ENCODE data around the gene SORL1-AS1.

Gene SORL1-AS1

DNA sequence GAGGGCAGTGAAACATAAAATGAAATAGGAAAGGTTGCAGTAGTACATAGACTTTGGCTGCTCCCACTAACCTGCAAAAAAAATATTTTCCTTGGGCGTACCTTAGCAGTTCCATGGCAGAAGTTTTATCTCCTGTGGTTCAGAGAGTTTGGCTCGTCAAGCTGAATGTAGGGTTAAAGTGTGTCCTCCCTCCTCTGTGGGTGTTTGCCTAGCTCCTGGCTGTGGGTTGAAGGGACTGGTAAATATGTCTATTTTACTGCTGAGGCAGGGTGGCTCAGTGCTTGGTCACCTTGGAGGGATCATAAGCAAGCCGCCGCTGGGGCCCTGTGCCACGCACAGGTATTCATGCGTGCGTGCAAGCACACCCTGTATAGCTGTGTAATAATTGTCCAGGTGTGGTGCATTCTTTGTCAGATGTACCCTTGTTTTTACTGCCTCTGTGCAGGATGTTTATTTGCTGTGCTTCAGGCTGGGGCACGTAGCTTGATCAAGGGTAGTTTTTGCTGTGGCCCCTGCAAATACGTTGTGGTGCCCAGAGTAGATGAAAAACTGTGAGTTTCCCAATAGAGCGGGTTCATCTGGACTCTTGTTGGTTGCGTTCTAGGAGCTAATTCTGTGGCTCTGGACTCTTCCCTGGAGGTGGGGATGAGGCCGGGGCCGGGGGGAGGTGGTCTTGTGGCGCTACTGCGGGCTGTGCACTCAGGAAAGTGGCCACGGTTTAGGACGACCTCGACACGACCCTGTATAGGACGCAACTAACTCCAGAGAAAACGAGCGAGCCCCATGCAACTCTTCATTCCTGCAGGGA, 1.4 kb downstream of the SORL1-AS1 start:
- peak in 1 of 2 donors; percentile 49 for DNase-seq

DNA sequence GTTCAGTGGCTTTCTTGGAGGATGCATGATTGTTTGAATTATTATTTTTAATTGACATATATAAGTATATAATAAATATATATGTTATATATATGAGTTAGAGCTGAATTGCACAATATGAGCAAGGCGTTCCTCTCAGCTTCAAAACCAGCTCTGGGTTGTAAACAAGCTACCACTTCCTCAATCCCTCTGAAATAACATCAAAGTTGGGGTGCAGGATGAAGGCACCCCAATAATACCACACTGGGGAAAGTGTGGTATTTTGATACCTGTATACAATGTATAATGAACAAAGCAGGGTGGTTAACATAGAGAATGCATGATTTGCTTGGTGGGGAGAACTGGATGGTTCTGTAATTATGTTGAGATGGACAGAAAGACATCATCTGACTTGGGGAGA, 2.4 kb downstream of the SORL1-AS1 start:
- DNase-seq = no peak

DNA sequence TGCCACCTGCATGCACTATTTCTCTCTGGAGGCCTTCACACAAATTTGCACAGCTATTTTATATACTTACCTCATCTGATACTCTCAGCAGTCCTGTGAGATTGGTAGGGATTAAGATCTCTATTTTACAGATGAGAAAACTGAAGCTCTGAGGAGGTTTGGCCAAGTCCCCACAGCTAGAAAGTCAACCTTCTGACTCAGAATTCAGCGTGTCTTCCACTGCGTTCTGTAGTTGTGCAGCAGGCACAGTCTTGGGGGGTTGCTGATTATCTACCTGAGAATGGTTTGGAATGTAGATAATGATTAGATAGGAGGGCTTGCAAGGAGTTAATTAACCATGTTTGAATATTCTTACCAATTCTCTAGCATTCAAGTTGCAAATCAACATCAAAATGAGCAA, 3.1 kb downstream of the SORL1-AS1 start:
- peak in 1 of 2 donors; percentile 29 for DNase-seq

DNA sequence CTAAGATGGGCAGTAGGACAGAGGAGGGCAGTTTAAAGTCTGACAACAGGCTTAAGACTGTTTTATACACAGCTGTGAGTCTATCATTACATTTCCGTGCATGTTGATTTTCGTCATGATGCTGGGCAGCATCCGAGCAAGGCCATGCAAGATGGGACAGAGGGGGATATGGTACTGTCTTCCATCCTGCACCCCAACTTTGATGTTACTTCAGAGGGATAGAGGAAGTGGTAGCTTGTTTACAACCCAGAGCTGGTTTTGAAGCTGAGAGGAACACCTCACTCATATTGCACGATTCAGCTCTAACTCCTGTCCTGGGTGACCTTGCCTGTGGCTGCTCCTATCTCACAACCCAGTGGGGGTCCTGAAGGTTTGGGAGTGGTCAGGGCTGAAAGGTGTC, 3.6 kb downstream of the SORL1-AS1 start:
- DNase-seq = no peak

DNA sequence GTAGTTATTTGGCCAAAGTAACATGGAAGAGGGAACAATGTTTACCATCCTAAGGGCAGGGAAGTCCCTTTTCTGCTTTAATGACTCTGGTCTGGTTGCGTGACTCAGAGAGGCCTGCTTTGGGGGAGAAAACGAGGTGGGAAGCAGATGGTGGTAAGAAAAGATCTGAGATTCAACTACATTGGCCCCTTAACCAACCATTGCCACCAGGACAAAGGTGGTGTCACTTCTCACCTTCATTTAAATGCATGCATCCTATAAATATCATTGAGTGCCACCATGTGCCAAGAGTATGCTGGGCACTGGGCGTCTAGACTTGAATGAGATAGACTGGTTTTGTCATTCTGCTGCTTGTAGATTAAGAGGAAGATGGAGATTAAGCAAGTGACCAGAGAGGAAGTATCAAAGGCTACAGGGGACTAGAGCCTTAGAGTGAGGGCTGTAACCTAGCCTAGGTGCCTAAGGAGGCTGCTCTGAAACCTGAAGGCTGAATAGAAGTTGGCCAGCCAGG, 4.3 kb downstream of the SORL1-AS1 start:
- DNase-seq = no peak

DNA sequence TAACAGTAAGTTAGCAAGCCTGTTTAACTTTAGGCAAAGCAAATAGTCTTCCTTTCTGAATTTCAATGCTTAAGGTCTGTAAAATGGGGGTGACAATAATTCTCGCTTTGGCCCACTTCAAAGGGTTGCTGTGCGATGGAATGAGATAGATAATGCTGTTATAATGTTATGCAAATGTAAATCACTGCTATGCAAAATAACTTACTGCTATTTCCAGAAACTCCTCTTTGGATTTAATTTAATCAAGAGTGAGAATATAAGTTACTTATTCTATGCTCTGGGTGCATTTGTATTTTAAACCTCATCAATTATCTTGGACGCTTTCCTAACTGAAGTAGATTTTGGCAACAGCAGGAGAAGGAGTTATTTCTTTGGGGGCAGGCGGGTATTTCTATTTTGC, 4.8 kb downstream of the SORL1-AS1 start:
- DNase-seq = no peak

DNA sequence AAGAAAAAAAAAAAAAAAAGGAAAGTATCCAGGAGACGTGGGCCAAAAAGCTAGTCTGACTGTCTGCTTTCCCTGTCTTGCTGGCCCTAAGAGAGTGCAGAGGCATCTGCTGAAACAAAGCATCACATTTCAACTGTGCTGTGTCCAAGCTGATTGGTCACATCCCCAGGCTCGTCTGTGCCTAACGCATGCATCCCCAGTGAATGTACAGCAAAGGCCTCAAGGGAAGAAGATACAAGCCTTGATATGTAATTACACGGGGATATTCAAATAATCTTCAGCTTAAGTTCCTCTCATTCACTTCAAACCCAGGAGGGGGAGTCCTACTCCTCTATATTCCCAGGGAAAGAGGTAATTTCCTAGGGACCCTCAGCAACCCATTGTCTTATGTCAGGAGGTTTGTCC, 6.0 kb downstream of the SORL1-AS1 start:
- DNase-seq = no peak

DNA sequence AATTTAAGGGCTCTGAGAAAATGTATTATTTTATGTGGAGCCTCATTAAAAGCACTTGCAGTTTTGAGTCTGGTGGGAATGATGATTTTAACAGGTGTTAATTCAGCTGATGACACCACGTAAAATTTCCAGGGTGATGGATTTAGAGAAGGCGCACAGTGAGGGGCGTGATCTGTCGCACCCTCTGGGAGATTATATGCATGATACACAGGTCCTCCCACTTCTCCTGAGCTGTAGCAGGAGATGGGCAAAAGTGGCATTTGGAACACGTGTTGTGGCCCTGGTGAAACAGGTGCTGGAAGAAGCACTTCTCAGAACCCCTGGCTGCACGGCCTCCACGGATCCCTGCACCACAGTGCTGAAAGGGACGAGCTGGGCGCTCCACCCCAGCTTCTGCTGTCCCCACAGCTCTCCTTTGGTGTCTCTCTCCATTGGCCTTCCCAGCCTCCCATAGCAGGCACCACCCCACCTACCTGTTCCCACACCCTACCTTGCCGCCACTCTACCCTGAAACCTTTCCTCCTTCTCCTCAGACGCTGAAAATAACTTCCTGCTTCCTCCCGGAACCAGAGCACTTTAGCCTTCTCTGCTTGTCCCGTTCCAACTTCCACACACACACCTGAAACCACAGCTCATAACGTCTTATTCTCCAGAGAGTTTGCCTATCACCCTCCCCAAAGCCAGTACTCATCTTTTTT, 7.5 kb downstream of the SORL1-AS1 start:
- DNase-seq = no peak

DNA sequence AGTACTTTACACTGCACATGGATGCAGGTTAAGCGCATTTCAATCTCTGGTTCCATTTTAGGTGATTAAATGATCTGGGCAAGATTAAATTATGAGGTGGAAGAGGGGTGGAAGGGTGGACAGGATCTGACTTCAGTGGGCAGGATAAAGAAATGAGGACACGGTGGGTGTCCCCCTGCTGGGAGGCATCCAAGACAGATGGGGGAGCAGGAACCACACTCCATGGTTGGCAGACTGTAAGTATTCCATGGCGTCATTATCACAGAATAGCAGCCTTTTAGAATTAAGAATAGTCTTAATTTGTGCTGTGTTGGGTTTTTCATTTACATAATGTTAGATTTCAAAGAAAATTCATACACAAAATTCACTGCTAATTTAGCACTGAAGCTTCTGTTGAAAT, 8.2 kb downstream of the SORL1-AS1 start:
- DNase-seq = no peak

DNA sequence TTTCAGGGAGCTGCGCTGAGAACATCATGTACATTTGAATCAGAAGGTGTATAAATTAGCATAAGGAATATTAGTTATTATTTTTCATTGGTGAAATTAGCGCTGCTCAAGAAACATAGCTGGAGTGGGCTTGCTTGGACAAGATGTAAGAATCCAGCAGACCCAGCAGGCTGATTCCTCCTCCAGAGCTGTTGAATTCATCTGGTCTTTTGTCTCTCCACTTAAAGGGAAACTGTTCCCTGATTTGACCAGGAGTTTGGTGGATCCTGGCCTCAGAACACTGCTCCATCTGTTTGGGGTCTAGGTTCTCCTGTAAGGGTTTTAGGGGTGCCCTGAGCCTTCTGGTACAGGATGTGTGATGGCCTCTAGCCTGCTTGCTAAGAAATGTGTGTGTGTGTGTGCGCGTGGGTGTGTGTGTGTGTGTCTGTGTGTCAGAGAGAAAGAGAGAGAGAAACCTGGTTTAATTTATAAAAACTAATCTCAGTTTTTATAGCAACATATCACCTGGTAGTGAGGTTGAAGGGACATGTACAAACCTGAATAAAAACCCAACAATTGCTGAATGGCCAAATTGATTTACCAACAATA, 9.0 kb downstream of the SORL1-AS1 start:
- peak; percentile 38 to 47 for DNase-seq

DNA sequence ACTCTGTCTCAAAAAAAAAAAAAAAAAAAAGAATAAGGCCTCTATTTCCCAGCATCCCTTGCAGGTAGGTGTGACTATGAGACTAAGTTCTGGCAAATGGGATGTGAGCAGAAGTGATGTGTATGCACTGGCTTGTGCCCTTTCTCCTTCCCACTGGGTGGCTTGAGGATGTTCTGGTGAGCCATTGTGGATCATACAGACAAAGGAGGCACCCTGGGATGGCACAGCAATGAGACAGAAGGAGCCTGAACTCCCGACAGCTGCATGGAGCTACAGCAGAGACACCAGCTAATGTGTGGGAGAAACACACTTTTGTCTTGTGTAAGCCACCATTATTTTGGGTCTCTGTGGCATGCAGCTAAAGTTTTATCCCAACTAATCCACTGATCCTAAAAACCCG, 11.2 kb downstream of the SORL1-AS1 start:
- no peak for DNase-seq

DNA sequence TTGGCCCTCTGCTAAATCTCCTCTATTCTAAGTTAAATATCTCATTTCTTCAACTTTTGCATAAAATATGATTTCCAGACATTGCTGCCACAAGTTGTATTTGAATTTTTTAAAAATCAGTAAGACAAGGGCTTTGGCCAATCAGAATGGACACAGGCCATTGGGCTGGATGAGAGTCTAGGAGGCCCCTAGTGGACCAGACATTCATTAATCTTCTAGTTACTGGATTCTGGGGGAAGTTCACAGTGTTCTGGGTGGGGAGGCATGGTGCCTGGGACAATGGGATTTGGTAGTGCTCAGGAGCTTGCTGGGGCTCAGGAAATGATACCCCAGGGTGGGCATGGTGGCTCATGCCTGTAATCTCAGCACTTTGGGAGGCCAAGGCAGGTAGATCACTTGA, 13.0 kb downstream of the SORL1-AS1 start:
- DNase-seq = no peak

DNA sequence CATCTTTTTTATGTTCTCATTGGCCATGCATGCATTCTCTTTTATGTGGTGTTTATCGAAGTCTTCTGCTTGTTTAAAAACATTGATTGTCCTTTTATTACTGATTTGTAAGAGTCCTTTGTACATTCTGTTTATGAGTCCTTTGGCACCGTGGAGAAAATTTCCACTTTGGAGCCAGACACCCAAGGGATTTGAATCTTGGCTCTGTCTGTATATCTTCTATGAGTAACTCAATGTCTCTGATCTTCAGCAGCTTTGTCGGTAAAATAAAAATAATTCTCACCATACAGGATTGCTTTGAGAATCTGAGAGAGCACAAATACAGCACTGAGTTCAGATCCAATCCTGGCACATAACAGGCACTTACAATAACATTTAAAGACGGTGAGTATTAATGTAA, 13.4 kb downstream of the SORL1-AS1 start:
- DNase-seq = no peak

DNA sequence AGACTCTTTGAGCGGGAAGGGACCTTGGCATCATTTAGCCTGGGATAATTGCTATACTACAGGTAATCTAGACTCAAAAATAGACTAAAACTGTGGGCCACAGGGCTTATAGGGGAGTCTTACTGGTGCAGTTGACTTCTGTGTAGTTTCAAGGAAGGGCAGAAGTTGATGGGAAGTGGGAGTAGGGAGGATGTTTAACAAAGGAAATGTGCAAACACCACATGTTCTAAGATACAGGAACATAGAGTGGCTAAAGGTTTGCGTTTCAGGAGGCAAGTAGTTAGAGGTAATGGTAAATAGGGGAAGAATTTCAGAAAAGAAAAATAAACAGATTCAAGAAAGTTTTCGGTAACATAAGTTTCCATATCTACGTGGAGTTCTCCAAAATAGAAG, 15.1 kb downstream of the SORL1-AS1 start:
- no peak for DNase-seq

DNA sequence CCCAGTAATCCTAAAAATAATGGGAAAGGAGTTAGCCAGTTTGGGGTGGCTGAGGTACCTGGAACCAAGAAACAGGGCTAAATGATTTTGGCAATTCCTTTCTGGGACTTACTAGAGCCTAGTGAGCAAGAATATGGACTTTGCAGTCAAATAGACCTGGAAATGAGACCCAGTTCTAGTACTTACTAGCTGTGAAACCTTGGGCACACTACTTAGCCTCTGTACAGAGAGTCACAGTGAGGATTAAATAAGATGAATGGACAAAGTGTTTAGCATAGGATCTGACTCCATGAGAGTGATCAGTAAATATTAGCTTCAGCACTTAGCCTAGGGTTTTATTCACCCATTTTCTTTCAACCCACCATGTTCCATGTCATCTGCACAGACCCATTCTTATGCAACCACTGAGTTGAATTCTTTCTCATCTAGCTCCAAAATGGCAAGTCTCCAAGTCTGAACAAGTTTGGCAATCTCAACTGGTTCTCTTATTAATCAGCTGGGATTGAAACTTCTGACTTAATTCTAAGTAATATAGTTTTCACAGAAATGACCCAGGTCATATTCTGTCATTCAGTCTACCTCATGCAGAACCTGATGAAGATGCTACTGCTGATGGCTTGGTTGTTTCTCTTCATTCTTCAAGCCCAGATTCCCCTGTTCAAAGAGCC, 15.6 kb downstream of the SORL1-AS1 start:
- DNase-seq = no peak

DNA sequence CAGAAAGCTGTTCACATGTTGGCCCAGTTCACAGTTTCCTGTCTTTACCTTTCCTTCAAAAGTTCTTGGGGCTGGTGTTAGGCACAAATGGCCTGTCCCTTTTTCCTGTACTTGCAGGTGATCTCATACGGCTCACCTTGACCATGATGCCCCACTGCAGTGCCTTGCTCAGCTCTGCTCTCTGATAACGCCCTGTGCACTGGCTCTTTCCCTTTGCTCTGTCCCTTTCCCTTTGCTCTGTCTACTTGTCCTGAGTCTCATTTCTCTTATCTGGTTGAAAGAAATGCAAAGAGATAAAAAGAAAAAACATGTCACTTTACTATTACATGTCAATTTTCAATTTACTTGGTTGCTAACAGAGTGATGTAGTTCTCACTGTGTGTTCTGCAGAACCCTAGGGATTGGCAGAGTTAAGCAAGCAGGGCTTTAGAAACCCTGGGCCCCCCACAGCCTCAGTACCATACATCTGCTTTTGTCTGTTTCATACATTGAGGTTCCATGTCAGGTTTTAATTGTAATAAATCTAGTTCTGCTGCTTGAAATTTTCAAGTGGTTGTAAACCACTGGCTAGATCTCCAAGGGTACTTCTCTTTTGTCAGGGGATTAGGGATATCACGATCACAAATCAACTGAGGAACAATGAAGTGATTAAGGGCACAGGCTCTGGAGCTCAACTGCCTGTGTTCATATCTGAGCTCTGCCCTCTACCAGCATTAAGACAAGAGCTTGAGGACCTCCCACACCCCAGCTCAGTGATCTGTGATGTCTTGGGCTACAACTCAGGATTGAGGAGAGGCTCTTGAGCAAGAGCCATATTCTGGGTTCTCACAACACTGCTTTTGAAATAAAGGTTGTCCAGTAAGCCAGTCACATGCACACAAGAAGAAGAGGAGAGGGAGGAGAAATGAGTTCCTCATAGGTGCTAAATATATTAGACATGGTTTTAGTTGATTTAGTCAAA, 16.9 kb downstream of the SORL1-AS1 start:
- DNase-seq = no peak

DNA sequence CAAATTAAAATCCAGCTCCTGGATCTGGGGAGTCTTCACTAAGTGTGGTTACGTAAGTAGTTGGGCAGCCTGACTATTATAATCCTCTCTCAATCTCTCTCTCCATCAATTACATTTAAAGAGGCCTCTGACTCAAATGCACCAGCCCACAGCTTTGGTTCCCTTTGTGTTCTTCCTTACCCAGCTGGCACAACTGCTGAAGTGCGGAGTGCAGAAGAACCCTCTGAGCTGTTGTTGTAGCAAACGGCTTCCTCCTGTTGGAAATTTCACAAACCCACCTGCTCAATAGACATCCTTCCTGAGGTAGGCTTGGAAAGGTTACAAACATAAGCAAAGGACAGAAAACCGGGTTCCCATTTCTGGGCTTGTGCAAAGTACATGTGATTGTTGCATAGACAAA, 17.6 kb downstream of the SORL1-AS1 start:
- no peak for DNase-seq

DNA sequence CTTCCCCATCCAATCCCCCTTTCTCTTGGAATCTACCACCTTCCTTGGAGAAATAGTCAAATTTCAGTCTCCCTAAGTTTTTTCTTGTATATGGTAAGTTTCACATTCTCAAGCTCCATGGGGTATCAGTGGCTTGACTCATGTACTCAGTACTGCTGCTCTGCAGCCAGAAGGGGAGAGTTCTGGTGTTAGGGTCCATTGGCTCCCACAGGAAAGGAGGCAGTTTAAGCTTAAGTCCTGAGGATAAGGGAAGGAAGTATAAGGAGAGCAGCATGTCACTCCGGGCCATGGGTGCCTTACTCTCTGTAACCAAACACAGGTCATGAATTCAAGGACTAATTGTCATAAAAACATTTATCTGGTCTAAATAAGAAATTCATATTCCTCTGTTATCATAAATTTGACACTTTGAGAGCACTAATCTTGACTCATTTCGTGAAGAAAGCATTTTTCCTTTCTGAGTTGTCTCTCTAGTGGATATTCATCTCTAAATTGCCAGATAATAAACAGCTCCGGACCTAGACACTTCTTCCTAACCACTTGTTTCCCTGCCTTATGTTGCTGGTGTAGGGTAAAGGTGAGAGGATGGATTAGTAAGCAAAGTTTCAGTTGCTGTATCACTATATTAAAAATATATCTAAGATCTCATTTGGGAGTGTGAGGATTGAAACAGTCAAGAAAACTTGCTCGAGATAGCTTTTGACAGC, 20.8 kb downstream of the SORL1-AS1 start:
- DNase-seq = no peak

DNA sequence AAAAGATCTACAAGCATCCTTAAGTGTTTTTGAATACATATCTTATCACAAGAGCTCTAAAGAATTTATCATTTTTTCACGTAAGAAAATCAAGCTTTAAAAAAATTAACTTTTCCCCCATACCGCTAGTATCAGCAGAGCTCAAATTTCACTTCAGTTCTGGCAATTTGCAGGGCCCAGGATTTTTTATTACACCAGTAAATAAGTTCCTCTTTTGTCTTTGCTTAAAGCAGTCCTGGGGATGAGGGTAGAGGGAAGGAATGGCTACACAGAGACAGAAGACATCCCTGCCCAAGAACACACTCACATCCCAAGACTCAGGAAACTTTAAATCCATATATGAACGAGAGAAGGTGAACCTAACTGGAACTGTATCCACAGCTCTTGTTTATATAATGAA, 23.2 kb downstream of the SORL1-AS1 start:
- DNase-seq = no peak

DNA sequence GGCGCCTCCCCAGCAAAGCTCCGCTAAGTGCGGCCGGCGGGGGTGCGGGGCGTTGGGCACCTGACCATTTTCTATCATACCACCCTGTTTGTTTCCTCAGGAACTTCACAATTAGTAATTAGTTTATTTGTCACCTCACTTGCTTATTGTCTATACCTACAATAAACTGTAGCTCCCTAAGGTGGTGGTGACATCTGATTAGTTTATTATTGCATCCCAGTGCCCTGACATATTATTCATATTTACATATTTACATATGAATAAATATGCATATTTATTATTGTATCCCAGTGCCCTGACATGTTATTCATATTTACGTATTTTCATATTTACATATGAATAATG, 25.4 kb downstream of the SORL1-AS1 start:
- DNase-seq = no peak
